Upper lobe of left lung (tissue), 6 donors: ENCODE data around the gene GABBR2. TPM values are rescaled to one million over a fixed set of nuclear protein-coding genes. Genes with fewer than 3 reads are reported as not detected.
A peak's percentile ranks its signal among the peaks of the same experiment; 100 is the strongest.

Experiments used
- ATAC-seq, 2 donors: fragments of 200-7000 bp; cut with Tn5 transposase; one replicate each; pipeline ENCODE4 v1.9.1; 2022; ENCODE audit warnings: mild to moderate bottlenecking in 2 of 2, moderate library complexity in 2 of 2; ENCODE audit not compliant: low FRiP score in 2 of 2
- DNase-seq, 2 donors: peaks; one replicate each; pipeline ENCODE4 v3.0.0-alpha.2; 2019 to 2020
- H3K27ac ChIP-seq, 4 donors: fragments of 200-600 bp; sonication (generic); one replicate each; pipeline ENCODE4 v1.5.1; 2016 to 2019
- H3K27me3 ChIP-seq, 4 donors: fragments of 200-600 bp; sonication (generic); one replicate each; pipeline ENCODE4 v1.5.1; 2017 to 2019
- H3K36me3 ChIP-seq, 4 donors: fragments of 200-600 bp; sonication (generic); one replicate each; pipeline ENCODE4 v1.5.1; 2016 to 2019
- H3K4me1 ChIP-seq, 4 donors: fragments of 200-600 bp; sonication (generic); one replicate each; pipeline ENCODE4 v1.5.1; 2018 to 2019
- H3K4me3 ChIP-seq, 4 donors: fragments of 200-600 bp; sonication (generic); one replicate each; pipeline ENCODE4 v1.5.1; 2017 to 2019; ENCODE audit warnings: mild to moderate bottlenecking in 2 of 4, moderate library complexity in 1 of 4
- H3K9me3 ChIP-seq, 4 donors: fragments of 200-600 bp; sonication (generic); one replicate each; pipeline ENCODE4 v1.5.1; 2018 to 2019
- CTCF ChIP-seq, 6 experiments: fragments of 450-650 bp in 4 of 6; fragments of 200-600 bp in 2 of 6; sonication (generic) in 2 of 6; IDR thresholded peaks; one replicate each; pipeline ENCODE4 v1.5.1; 2016 to 2019; ENCODE audit warnings: antibody characterized with exemption in 6 of 6
- EP300 ChIP-seq, 4 donors: sonication (generic); formaldehyde crosslinking; IDR thresholded peaks; one replicate each; pipeline ENCODE4 v1.5.1; 2017; ENCODE audit warnings: antibody characterized with exemption in 4 of 4, control low read depth in 2 of 4
- POLR2A ChIP-seq, 4 donors: fragments of 450-650 bp; IDR thresholded peaks; one replicate each; pipeline ENCODE4 v1.5.1; 2016 to 2017; ENCODE audit warnings: antibody characterized with exemption in 4 of 4, mild to moderate bottlenecking in 2 of 4
- POLR2AphosphoS5 ChIP-seq, 2 donors: sonication (generic); formaldehyde crosslinking; IDR thresholded peaks; one replicate each; pipeline ENCODE4 v1.5.1; 2017; ENCODE audit warnings: antibody characterized with exemption in 2 of 2
- WGBS, 2 donors: methylation state at CpG; one replicate each; pipeline ENCODE4 v1.1.5; 2017 to 2018; 5-methylcytosine and 5-hydroxymethylcytosine counted together
- total RNA-seq, 6 donors: library from RNA; depleted of rRNA in 4 of 6; stranded (reverse); fragments of >200 nt in 4 of 6; gene quantifications; one replicate each; pipeline versions ENCODE4 v1.1.0 to v1.2.1, GENCODE V29; 2016 to 2021
- donor health status: DM: no; HTN: no; CAD: no; lungs with moderate emphysema.
- donor health status: DM: no; HTN: yes; CAD: no; lungs with severe emphysema.

Gene GABBR2
- total RNA-seq, 6 donors from 2014 or later = 0.15 to 1.00 (median 0.81) TPM; not detected in 1

DNA sequence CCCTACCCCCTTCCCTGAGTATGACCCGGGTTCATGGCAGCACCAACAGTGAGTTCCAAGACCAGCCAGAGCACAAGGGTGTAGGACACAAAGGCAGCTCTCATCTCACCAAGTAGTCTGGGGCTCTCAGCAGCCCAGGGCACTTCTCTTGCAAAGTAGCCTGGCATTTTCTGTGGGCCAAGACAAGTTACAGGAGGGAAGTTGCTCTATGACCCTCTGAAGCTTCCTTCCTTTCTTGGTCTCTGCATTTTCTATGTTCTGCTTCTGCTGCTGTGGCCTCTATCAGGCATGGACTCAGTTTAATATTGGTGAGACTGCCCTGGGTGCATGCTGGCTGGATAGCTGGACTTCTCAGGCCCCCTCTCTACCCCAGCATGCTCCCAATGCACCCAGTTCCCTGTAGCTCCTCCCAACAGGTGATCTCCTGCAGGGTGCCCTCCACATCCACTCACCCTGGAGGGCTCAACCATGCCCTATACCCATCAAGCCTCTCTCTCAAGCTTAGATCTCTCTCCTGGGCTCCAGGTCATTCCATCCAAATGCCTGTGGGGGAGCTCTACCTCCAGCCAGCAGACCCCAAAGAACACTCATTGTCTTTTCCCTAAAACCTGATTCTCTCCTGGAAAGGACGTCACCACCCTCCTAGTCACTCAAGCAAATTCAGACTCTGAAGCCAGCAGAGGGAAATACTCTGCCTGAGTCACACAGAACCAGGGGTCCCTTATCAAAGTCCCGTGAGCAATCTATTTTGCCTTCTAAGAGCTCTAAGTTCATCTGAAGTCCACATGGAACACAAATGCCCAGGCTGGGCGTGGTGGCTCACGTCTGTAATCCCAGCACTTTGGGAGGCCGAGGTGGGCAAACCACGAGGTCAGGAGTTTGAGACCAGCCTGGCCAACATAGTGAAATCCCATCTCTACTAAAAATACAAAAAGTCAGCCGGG, 467.1 kb downstream of the GABBR2 start:
- H3K27ac ChIP-seq = peak overlapping the region in 3 of 4 donors; percentile 30 to 64 (median 46)
- ATAC-seq (peak; percentile 56 to 62), DNase-seq (no peak)
- TF ChIP-seq POLR2AphosphoS5 (IDR thresholded peaks at IDR 0.05) (no peak), POLR2A (IDR thresholded peaks at IDR 0.05) (no peak), CTCF (IDR thresholded peaks at IDR 0.05) (no peak), EP300 (IDR thresholded peaks at IDR 0.05) (no peak)
- no peaks in the 10 kb centered on the region for H3K27me3 ChIP-seq
- peaks cover 0 to 51% (median 8%) of the 10 kb centered on the region in 4 donors for H3K36me3 ChIP-seq
- H3K9me3 ChIP-seq = no peaks in the 10 kb centered on the region
- H3K4me1 ChIP-seq = peaks cover 4 to 25% (median 22%) of the 10 kb centered on the region in 4 donors
- 85 to 91% methylated on average over 8 of the region's 8 CpGs for WGBS, 2 donors
- H3K4me3 ChIP-seq = no peak overlapping the region

DNA sequence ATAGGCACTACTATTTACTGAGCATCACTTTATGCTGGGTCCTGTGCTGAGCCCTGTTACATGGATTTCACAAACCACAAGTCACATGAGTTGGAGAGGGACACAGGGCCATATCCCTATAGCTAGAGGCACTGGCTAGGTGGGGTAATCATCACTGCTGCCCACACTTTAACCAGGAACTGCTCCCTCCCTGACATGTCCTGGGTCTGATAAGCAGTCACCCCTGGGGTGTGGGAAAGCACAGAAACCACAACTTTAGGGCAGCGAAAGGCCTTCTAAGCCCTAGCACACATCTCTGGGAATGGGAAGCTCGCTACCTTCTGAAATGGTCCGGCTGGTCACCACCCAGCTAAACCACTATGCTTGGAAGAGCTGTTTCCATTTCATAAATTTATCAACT, 468.3 kb downstream of the GABBR2 start:
- TF ChIP-seq CTCF (IDR thresholded peaks at IDR 0.05) (no peak), POLR2AphosphoS5 (IDR thresholded peaks at IDR 0.05) (peak in 1 of 2 donors; percentile 8), POLR2A (IDR thresholded peaks at IDR 0.05) (peak in 1 of 4 donors; percentile 15)
- Histone ChIP-seq H3K4me1 (peaks cover 4 to 19% (median 18%) of the 10 kb centered on the region in 4 donors), H3K27me3 (no peaks in the 10 kb centered on the region), H3K36me3 (peaks cover 0 to 50% (median 9%) of the 10 kb centered on the region in 4 donors), H3K9me3 (no peaks in the 10 kb centered on the region), H3K27ac (peak overlapping the region in 2 of 4 donors; percentile 46 to 64), H3K4me3 (no peak overlapping the region)
- peak in 1 of 2 donors; percentile 49 for DNase-seq
- 74 to 93% methylated on average over 3 of the region's 3 CpGs for WGBS, 2 donors
- peak; percentile 66 to 69 for ATAC-seq

Other genes with a start within 250 kb of the GABBR2 start
- gene ANKS6, start 87.6 kb upstream of the GABBR2 start, total RNA-seq = 10 to 100 TPM; 25.6 to 56.2 (median 34.2) TPM
- gene GALNT12, start 98.7 kb upstream of the GABBR2 start, total RNA-seq = 10 to 100 TPM; 18.2 to 89.1 (median 30.0) TPM
- gene COL15A1, start 235.0 kb upstream of the GABBR2 start, total RNA-seq = 10 to 100 TPM in 1 of 6 donors, 1 to 10 TPM in 5; 1.0 to 17.9 (median 2.7) TPM